Measurements from ENCODE around the gene MBD5.
A peak's percentile ranks its signal among the peaks of the same experiment; 100 is the strongest.

MBD5 gene

GRCh38 chr2:148221926-148222325 lies 201.0 kb downstream of the MBD5 start:
- DNase-seq (ENCODE audit: low read depth): no peak
- H3K4me3 ChIP-seq (ENCODE audit: low read depth, low read length): no peak overlapping the region
- TF ChIP-seq CTCF (conservative IDR thresholded peaks at IDR 0.05; ENCODE audit: low read depth, low read length): no peak

DNA sequence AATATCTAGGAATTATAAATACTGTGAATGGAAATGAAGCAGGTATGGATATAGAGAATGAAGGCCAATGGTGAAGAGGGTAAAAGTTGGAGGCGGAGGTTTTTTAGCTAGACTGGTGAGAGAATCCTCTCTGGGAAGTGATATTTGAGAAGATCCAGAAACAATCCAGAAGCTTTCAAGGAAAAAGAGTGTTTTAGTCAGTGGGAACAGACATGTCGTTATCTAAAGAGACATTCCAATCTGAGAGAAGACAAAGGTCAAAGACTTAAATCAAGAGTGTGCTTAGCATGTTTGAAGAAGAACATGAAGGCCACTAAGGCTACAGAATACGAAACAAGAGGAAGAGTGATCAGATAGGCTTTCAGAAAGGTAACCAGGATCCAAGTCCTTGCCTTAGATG lies 211.0 kb downstream of the MBD5 start:
- DNase-seq (ENCODE audit: low read depth): no peak
- no peak overlapping the region for H3K4me3 ChIP-seq (ENCODE audit: low read depth, low read length)
- no peak for TF ChIP-seq CTCF (conservative IDR thresholded peaks at IDR 0.05; ENCODE audit: low read depth, low read length)

DNA sequence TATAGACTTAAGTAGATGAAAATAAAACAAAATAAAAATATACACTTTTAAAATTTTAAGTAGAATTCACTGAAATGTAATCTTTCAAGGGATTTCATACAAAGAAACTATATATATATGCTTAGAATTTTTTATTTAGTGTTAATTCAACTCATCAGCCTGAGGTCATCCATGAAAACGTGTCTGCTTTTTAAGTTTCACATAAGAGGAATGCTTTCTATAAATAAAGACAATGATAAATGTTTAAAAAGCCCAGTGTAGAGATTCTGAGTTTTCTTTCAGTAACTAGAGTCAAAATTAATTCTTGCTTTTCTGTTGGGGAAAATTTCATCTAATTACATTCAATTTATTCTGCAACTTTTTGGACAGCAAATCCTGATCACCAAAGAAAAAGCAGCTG lies 213.3 kb downstream of the MBD5 start:
- no peak for TF ChIP-seq CTCF (conservative IDR thresholded peaks at IDR 0.05; ENCODE audit: low read depth, low read length)
- no peak for DNase-seq (ENCODE audit: low read depth)
- H3K4me3 ChIP-seq (ENCODE audit: low read depth, low read length): no peak overlapping the region

DNA sequence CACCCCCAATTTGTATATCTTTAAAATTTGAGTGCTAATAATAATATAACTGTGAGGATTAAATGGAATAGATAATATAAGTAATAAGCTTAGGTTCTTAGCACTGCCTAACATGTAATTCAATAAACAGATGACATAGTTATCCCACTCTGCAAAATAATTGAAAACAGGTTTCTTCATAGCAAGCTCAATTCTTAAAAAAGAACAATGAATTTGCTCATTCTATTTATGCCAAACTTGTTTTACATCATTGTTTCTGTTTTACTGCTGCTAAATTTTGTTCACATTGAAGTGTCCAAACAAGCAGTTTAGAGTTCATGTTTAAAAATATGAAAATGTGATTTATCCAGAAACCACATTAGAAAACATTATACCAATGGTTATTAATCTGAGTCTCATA lies 217.0 kb downstream of the MBD5 start:
- no peak for TF ChIP-seq CTCF (conservative IDR thresholded peaks at IDR 0.05; ENCODE audit: low read depth, low read length)
- no peak overlapping the region for H3K4me3 ChIP-seq (ENCODE audit: low read depth, low read length)
- no peak for DNase-seq (ENCODE audit: low read depth)

- no peak for DNase-seq (ENCODE audit: low read depth)
- H3K4me3 ChIP-seq (ENCODE audit: low read depth, low read length): no peak overlapping the region
- TF ChIP-seq CTCF (conservative IDR thresholded peaks at IDR 0.05; ENCODE audit: low read depth, low read length): no peak
These were observed 217.7 kb downstream of the MBD5 start for GRCh38 chr2:148238561-148238960.

DNA sequence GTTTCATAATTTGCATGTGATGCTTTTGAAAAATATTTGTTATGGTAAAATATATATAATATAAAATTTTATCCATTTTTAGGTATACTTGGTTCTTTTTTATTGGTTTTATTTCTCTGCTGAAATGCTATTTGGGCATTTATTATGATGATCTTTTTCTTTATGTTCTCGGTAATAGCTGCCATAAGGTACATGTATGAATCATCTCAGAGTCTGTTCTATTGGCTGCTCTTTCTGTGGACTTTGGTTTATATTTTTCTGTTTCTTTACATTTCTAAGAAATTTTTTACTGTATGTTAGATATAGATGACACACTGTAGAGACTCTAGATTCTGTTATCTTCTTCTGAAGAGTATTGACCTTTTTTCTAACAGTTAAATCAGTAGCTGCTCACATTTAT lies 219.9 kb downstream of the MBD5 start:
- no peak overlapping the region for H3K4me3 ChIP-seq (ENCODE audit: low read depth, low read length)
- no peak for TF ChIP-seq CTCF (conservative IDR thresholded peaks at IDR 0.05; ENCODE audit: low read depth, low read length)
- DNase-seq (ENCODE audit: low read depth): no peak

- no peak overlapping the region for H3K4me3 ChIP-seq (ENCODE audit: low read depth, low read length)
- peak; percentile 80 for DNase-seq (ENCODE audit: low read depth)
- TF ChIP-seq CTCF (conservative IDR thresholded peaks at IDR 0.05; ENCODE audit: low read depth, low read length): no peak
These were observed 223.9 kb downstream of the MBD5 start for GRCh38 chr2:148244593-148245292.

Measured in choroid plexus epithelial cell (primary cell).